IPS DF 6.9 (cell line): ENCODE measurements around the gene MYPN.

Experiments
- DNase-seq: peaks from one replicate; pipeline ENCODE4 v3.0.0-alpha.2; 2013; ENCODE audit warnings: low read depth, low spot score
- H3K27ac ChIP-seq: one replicate; pipeline ENCODE4 v1.5.1; 2013; ENCODE audit warnings: low read length, control low read depth
- H3K27me3 ChIP-seq: 2 replicates; pipeline ENCODE4 v1.6.1; 2013; ENCODE audit warnings: mild to moderate bottlenecking, low read length; ENCODE audit not compliant: control insufficient read depth, insufficient read depth
- H3K36me3 ChIP-seq: 2 replicates; pipeline ENCODE4 v1.6.1; 2013; ENCODE audit warnings: low read length; ENCODE audit not compliant: control insufficient read depth, insufficient read depth
- H3K4me1 ChIP-seq: 2 replicates; pipeline ENCODE4 v1.6.1; 2013; ENCODE audit warnings: low read length; ENCODE audit not compliant: control insufficient read depth, insufficient read depth
- H3K4me3 ChIP-seq: 2 replicates; pipeline ENCODE4 v1.5.1; 2013; ENCODE audit warnings: mild to moderate bottlenecking, low read length
- H3K9me3 ChIP-seq: 2 replicates; pipeline ENCODE4 v1.6.1; 2013; ENCODE audit warnings: low read length, inconsistent platforms; ENCODE audit not compliant: control insufficient read depth, insufficient read depth
- WGBS: extraction: QIAGEN DNeasy Blood & Tissue Kit; methylation state at CpG from one replicate; pipeline ENCODE4 v1.1.7; 2013; ENCODE audit warnings: mixed read lengths, missing lambda C conversion rate; ENCODE audit not compliant: insufficient read length, insufficient coverage; 5-methylcytosine and 5-hydroxymethylcytosine counted together

MYPN gene

DNA sequence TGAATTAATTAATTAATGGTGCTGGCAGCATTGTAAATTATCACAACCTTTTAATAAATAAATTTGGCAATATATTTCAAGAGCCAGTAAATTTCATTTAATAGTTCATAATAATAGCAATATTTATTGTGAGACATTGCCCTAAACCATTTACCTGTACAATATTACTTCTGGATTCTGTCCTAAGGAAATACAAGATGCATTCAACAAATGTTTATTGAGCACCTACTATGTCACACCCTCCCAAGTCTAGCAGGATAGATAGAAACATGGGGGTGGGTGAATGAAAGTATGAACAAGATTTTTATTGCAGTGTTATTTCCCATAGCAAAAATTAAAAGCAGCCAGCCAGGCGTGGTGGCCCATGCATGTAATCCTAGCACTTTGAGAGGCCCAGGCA lies 29.9 kb upstream of the MYPN start:
- no CpG with 5 or more reads among the region's 1 CpG for WGBS
- DNase-seq, result no peak
- no peak overlapping the region for H3K4me3 ChIP-seq

DNA sequence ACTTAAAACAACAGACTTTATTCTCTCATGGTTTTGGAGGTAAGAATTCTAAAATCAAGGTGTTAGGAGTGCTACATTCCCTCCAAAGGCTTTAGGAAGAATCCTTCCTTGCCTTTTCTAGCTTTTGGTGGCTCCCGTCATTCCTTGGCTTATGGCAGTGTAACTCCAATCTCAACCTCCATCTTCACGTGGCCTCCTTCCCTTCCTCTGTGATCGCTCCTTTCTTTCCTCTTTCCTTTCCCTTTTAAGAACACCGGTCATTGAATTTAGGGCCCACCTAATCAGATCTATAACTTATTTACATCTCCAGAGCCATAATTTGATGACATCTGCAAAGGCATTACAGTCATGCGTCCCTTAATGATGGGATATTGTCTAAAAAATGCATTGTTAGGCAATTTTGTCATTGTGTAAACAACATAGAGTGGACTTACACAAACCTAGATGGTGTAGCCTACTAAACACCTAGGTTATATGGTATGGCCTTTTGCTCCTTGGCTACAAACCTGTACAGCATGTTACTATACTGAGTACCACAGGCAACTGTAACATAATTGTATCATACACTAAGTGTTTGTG lies 28.3 kb upstream of the MYPN start:
- Histone ChIP-seq H3K36me3 (no peaks in the 10 kb centered on the region), H3K4me1 (no peaks in the 10 kb centered on the region; the same call in 1 of the 2 replicates), H3K4me3 (no peak overlapping the region), H3K9me3 (no peaks in the 10 kb centered on the region), H3K27me3 (no peaks in the 10 kb centered on the region), H3K27ac (no peak overlapping the region)
- no peak for DNase-seq
- WGBS, result no CpG with 5 or more reads among the region's 5 CpGs

More for the DNA sequence above, 29.9 kb upstream of the MYPN start:
- H3K9me3 ChIP-seq, result no peaks in the 10 kb centered on the region
- H3K27ac ChIP-seq, result no peak overlapping the region
- H3K36me3 ChIP-seq, result no peaks in the 10 kb centered on the region
- peaks cover 3% of the 10 kb centered on the region; the same call in 1 of the 2 replicates for H3K4me1 ChIP-seq
- H3K27me3 ChIP-seq, result no peaks in the 10 kb centered on the region

DNA sequence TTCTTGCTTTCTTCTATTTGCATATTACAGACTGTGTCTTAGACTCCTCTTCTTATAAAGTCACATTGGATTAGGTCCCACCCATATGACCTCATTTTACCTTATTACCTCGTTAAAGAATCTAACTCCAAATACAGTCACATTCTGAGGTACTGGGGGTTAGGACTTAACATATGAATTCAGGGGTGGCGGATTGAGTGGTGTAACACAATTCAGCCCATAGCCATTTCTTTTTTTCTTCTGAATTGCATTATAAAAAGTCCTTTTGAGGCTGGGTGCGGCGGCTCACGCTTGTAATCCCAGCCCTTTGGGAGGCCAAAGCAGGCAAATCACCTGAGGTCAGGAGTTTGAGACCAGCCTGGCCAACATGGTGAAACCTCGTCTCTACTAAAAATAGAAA lies 27.4 kb upstream of the MYPN start:
- H3K27ac ChIP-seq, result no peak overlapping the region
- no peaks in the 10 kb centered on the region for H3K36me3 ChIP-seq
- H3K9me3 ChIP-seq, result no peaks in the 10 kb centered on the region
- no peak for DNase-seq
- H3K27me3 ChIP-seq, result no peaks in the 10 kb centered on the region
- WGBS, result no CpG with 5 or more reads among the region's 6 CpGs
- no peak overlapping the region for H3K4me3 ChIP-seq
- H3K4me1 ChIP-seq, result no peaks in the 10 kb centered on the region; the same call in 1 of the 2 replicates

DNA sequence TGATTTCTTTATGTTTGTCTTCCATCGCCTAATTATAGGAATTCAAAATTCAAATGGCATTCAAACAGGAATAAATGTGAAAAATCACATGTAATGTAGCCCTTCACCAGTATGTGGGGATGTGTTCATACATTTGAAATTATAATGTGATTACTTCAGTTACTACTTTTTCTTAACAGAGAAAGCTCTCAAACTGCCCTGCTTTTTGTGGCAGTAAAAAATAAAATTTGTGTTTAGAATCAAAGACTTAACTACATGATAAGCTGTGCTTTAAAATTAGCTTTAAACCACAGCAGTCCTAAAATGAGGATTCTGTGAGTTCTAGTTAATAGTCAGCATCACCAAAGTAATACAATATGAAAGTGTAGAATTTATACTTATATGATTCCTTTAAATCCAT lies 26.4 kb upstream of the MYPN start:
- no peaks in the 10 kb centered on the region for H3K9me3 ChIP-seq
- no peaks in the 10 kb centered on the region for H3K36me3 ChIP-seq
- no peak overlapping the region for H3K4me3 ChIP-seq
- H3K27ac ChIP-seq, result no peak overlapping the region
- DNase-seq, result no peak
- H3K27me3 ChIP-seq, result no peaks in the 10 kb centered on the region
- no CpG with 5 or more reads among the region's 1 CpG for WGBS
- H3K4me1 ChIP-seq, result no peaks in the 10 kb centered on the region; the same call in 1 of the 2 replicates

DNA sequence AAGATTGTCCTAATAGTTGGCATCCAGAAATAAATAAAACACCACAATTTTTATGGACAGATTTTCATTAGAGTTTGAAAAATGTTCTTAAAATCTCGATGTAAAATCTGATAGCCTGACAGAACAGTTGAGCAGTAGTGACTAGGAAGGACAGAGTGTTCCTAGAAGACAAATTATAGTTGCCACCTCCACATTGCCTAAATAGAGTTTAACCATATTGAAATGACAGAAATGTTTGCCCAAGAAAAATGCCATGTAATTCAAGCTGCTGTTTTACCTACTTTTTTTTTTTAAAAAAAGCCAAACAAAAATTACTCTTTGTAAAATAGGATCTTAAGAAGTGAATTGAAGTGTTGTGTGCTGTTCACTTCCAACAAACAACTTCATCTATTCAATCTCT lies 25.3 kb upstream of the MYPN start:
- Histone ChIP-seq H3K4me3 (no peak overlapping the region), H3K9me3 (no peaks in the 10 kb centered on the region), H3K4me1 (no peaks in the 10 kb centered on the region; the same call in 1 of the 2 replicates), H3K27me3 (no peaks in the 10 kb centered on the region), H3K27ac (no peak overlapping the region), H3K36me3 (no peaks in the 10 kb centered on the region)
- no peak for DNase-seq
- WGBS, result no CpG with 5 or more reads among the region's 1 CpG

DNA sequence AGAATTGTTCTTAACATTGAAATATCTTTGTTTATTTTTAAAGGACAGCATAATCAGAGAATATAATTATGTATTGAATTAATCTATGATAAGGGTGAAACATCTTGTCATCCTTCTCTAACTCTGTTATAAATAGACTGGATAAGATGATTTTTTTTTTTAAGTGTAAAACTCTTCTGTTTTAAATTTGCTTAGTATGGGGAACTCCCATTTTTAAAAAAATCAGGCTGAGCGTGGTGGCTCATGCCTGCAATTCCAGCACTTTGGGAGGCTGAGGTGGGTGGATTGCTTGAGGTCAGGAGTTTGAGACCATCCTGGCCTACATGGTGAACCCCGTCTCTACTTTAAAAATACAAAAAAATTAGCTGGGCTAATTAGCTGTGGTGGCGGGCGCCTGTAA lies 24.8 kb upstream of the MYPN start:
- no peak overlapping the region for H3K27ac ChIP-seq
- WGBS, result no CpG with 5 or more reads among the region's 4 CpGs

DNA sequence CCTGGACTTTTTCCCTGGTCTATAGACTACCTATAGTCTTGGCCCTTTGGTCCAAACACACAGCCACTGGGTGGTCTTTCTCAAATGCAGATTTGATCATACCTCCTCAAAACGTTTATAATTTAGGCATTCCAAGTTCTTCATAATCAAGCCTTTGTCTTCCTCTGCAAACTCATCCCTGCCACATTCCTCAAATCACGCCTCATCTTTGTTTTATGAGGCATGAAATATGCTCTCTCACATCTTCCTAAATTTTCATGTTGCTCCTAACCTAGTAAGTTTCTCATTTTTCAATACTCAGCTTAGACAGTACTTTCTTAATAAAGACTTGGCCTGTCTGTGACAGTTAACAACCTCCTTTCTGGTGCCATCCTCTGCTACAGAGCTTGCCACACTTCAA lies 23.3 kb upstream of the MYPN start:
- no peak overlapping the region for H3K27ac ChIP-seq
- WGBS, result no CpG with 5 or more reads among the region's 2 CpGs

More for the DNA sequence above, 24.8 kb upstream of the MYPN start:
- no peaks in the 10 kb centered on the region; the same call in 1 of the 2 replicates for H3K4me1 ChIP-seq
- H3K9me3 ChIP-seq, result no peaks in the 10 kb centered on the region
- DNase-seq, result no peak
- H3K36me3 ChIP-seq, result no peaks in the 10 kb centered on the region
- no peak overlapping the region for H3K4me3 ChIP-seq
- H3K27me3 ChIP-seq, result no peaks in the 10 kb centered on the region

DNA sequence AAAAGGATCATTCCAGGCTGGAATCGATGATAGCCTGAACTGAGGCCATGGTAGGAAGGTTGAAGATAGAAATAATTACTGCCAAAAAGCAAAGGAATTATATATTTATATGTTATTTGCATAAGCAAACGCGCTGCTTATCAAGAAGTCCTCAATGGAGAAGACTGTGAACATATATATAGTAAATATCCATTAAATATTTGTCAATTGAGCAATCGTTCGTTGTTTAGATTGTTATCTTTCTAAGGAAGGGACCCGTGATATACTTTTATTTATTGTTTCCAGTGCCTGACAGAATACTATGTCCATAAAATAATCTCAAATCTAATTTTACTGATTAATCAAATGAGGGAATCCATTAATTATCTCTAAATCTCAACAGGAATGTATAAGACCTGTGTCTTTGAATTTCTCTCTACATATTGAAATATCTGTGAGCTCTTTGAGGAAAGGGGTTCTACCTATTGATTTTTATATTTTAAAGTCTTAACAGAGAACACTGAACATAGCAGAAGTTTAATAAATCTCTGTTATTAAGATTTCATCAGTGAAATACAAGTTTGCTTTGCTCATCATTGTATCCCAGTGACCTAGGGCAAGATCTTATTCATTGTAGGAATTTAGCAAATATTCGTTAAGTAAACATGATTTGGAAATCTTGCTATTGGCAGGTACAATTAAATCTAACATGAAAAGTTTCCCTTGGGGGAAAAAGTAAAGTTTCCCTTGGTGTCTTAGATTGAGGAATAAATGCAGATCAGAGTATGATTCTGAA lies 22.2 kb upstream of the MYPN start:
- no peak for DNase-seq
- Histone ChIP-seq H3K36me3 (no peaks in the 10 kb centered on the region), H3K4me3 (no peak overlapping the region), H3K9me3 (no peaks in the 10 kb centered on the region), H3K27ac (no peak overlapping the region), H3K4me1 (no peaks in the 10 kb centered on the region), H3K27me3 (no peaks in the 10 kb centered on the region)
- WGBS, result no CpG with 5 or more reads among the region's 7 CpGs

More for the DNA sequence above, 23.3 kb upstream of the MYPN start:
- no peak for DNase-seq
- no peaks in the 10 kb centered on the region for H3K9me3 ChIP-seq
- H3K36me3 ChIP-seq, result no peaks in the 10 kb centered on the region
- H3K4me3 ChIP-seq, result no peak overlapping the region
- H3K27me3 ChIP-seq, result no peaks in the 10 kb centered on the region
- no peaks in the 10 kb centered on the region; the same call in 1 of the 2 replicates for H3K4me1 ChIP-seq

DNA sequence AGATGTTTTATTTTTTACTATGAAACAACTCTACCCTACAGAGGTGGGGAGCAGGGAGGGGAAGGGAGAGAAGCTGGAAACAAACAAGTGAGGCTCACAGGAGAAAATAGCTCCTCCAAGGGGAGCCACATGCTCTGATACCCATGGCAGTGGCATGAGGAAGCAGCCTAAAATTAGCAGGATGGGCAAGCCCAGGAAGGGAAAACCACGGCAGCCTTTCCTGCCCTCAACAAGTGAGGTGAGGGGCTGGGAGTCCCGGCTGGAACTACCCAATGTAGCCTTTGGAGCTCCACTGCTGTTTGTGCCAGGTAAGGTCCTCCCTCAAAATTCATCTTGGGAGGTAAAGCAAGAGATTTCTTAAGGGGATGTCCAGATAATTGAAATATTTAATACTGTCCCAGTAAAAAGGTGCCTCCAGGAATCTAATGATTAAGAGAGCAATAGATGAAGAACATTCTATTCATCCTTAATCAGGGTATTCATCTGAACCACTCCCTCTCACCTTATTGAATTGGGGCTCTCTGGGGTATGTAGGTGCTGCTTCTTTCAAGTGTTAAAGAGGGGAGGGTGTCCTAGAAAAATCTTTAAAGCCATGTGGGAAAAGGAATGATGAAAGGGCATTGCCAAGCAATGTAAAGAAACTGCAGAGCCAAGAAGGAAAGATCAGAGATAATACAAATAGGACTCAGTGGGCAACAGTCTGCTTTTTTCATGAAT lies 21.4 kb upstream of the MYPN start:
- Histone ChIP-seq H3K4me1 (no peaks in the 10 kb centered on the region), H3K9me3 (no peaks in the 10 kb centered on the region), H3K27ac (no peak overlapping the region), H3K27me3 (no peaks in the 10 kb centered on the region), H3K36me3 (no peaks in the 10 kb centered on the region), H3K4me3 (no peak overlapping the region)
- no peak for DNase-seq
- WGBS, result no CpG with 5 or more reads among the region's 2 CpGs

DNA sequence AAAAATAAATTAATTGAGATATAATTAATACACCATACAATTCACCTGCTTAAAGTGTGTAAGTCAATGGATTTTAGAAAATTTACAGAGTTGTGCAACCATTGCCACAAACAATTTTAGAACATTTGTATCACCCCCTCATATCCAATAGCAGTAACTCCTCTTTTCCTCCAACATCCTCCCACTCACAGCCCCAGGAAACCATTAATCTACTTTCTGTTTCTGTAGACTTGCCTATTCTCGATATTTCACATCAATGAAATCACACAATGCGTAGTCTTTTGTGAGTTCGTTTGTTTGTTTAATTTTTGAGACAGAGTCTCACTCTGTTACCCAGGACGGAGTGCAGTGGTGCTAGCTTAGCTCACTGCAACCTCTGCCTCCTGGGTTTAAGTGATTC lies 20.5 kb upstream of the MYPN start:
- Histone ChIP-seq H3K4me1 (no peaks in the 10 kb centered on the region), H3K27ac (no peak overlapping the region), H3K9me3 (no peaks in the 10 kb centered on the region), H3K36me3 (no peaks in the 10 kb centered on the region), H3K4me3 (no peak overlapping the region), H3K27me3 (no peaks in the 10 kb centered on the region)
- DNase-seq, result no peak
- WGBS, result no CpG with 5 or more reads among the region's 4 CpGs
